Neural cell (in vitro differentiated cells): ENCODE measurements around the gene EVPL. TPM values are rescaled to one million over a fixed set of nuclear protein-coding genes. Genes with fewer than 3 reads are reported as not detected.
A peak's percentile ranks its signal among the peaks of the same experiment; 100 is the strongest.

Source experiments
- H2AFZ ChIP-seq: fragments of 200-600, 300-800 bp; sonication (generic), shearing (Covaris generic); 2 replicates; pipeline ENCODE4 v1.6.0; 2014; ENCODE audit warnings: low read depth, mild to moderate bottlenecking, antibody characterized with exemption, low read length, moderate library complexity
- H3F3A ChIP-seq: fragments of 200-600 bp; shearing (Covaris generic); 2 replicates; pipeline ENCODE4 v1.6.1; 2016; ENCODE audit warnings: mild to moderate bottlenecking, moderate library complexity, mixed read lengths, antibody characterized with exemption, low read length; ENCODE audit not compliant: insufficient read depth, poor library complexity, severe bottlenecking
- H3K27ac ChIP-seq: fragments of 200-600, 300-800 bp; sonication (generic), shearing (Covaris generic); 2 replicates; pipeline ENCODE4 v1.5.1; 2014; ENCODE audit warnings: mild to moderate bottlenecking, low read length, moderate library complexity
- H3K27me3 ChIP-seq: fragments of 300-800, 200-600 bp; sonication (generic), shearing (Covaris generic); 2 replicates; pipeline ENCODE4 v1.6.0; 2014; ENCODE audit warnings: mild to moderate bottlenecking, low read depth, low read length, moderate library complexity; ENCODE audit not compliant: insufficient read depth
- H3K36me3 ChIP-seq: fragments of 300-800, 200-600 bp; sonication (generic), shearing (Covaris generic); 2 replicates; pipeline ENCODE4 v1.5.1; 2014; ENCODE audit warnings: mild to moderate bottlenecking, antibody characterized with exemption, low read length, moderate library complexity; ENCODE audit not compliant: insufficient read depth
- H3K4me2 ChIP-seq: fragments of 300-800, 200-600 bp; sonication (generic), shearing (Covaris generic); 2 replicates; pipeline ENCODE4 v1.6.0; 2014; ENCODE audit warnings: mild to moderate bottlenecking, low read length
- H3K4me3 ChIP-seq: fragments of 300-800, 200-600 bp; sonication (generic), shearing (Covaris generic); 2 replicates; pipeline ENCODE4 v1.5.1; 2014; ENCODE audit warnings: mild to moderate bottlenecking, low read length, moderate library complexity
- H3K79me2 ChIP-seq: fragments of 200-600 bp; shearing (Covaris generic); replicated peaks from 2 replicates; pipeline ENCODE4 v1.6.0; 2014; ENCODE audit warnings: mild to moderate bottlenecking, low read length, moderate library complexity; ENCODE audit not compliant: insufficient read depth
- H3K9ac ChIP-seq: fragments of 300-800, 200-600 bp; sonication (generic), shearing (Covaris generic); 2 replicates; pipeline ENCODE4 v1.6.1; 2016; ENCODE audit warnings: mild to moderate bottlenecking, low read length, mixed read lengths
- H3K9me2 ChIP-seq: fragments of 200-600 bp; shearing (Covaris generic); 2 replicates; pipeline ENCODE4 v1.6.1; 2016; ENCODE audit warnings: mild to moderate bottlenecking, low read length, mixed read lengths; ENCODE audit not compliant: insufficient read depth
- H3K9me3 ChIP-seq: fragments of 200-600, 300-800 bp; sonication (generic), shearing (Covaris generic); 2 replicates; pipeline ENCODE4 v1.6.1; 2016; ENCODE audit warnings: mild to moderate bottlenecking, mixed run types, low read length, moderate library complexity, mixed read lengths
- H4K20me1 ChIP-seq: fragments of 200-600 bp; shearing (Covaris generic); 2 replicates; pipeline ENCODE4 v1.6.1; 2016; ENCODE audit warnings: mild to moderate bottlenecking, mixed run types; ENCODE audit not compliant: insufficient read depth
- EP300 ChIP-seq: fragments of 450-650 bp; conservative IDR thresholded peaks from 2 replicates; pipeline ENCODE4 v1.6.1; 2014; ENCODE audit warnings: antibody characterized with exemption, mild to moderate bottlenecking, moderate library complexity; ENCODE audit not compliant: poor library complexity, severe bottlenecking
- EZH2 ChIP-seq: fragments of 200-600, 300-800 bp; shearing (Covaris generic), sonication (generic); IDR thresholded peaks from 2 replicates; pipeline ENCODE4 v1.6.1; 2014; ENCODE audit warnings: antibody characterized with exemption, low read length, borderline replicate concordance, mild to moderate bottlenecking; ENCODE audit not compliant: insufficient read depth, poor library complexity, severe bottlenecking
- MXI1 ChIP-seq: fragments of 450-650 bp; conservative IDR thresholded peaks from 2 replicates; pipeline ENCODE4 v1.6.1; 2014; ENCODE audit warnings: antibody characterized with exemption, mild to moderate bottlenecking; ENCODE audit not compliant: poor library complexity, severe bottlenecking
- POLR2AphosphoS5 ChIP-seq: IDR thresholded peaks from 2 replicates; pipeline ENCODE4 v1.6.1; 2012
- RAD21 ChIP-seq: fragments of 450-650 bp; conservative IDR thresholded peaks from 2 replicates; pipeline ENCODE4 v1.6.1; 2014; ENCODE audit warnings: antibody characterized with exemption, mild to moderate bottlenecking, moderate library complexity
- SMC3 ChIP-seq: fragments of 450-650 bp; conservative IDR thresholded peaks from 2 replicates; pipeline ENCODE4 v1.6.1; 2014; ENCODE audit warnings: antibody characterized with exemption, mild to moderate bottlenecking, moderate library complexity; ENCODE audit not compliant: poor library complexity
- TAF1 ChIP-seq: IDR thresholded peaks from 2 replicates; pipeline ENCODE4 v1.6.1; 2012; ENCODE audit warnings: low read depth
- polyA minus RNA-seq: library from RNA; depleted of rRNA, polyadenylated mRNA; stranded (reverse); fragments of >200 nt; gene quantifications from 2 replicates; pipeline ENCODE4 v1.2.3, GENCODE V29; 2014
- polyA plus RNA-seq: library from polyadenylated mRNA; depleted of rRNA; stranded (reverse); fragments of >200 nt; gene quantifications from 2 replicates; pipeline ENCODE4 v1.2.3, GENCODE V29; 2014
- TF ChIP-seq, protein P1 (sequence below): fragments of 450-650 bp; IDR thresholded peaks from 2 replicates; pipeline ENCODE4 v1.5.1; 2014; ENCODE audit warnings: antibody characterized with exemption, mild to moderate bottlenecking, moderate library complexity; ENCODE audit not compliant: poor library complexity, severe bottlenecking
- TF ChIP-seq, protein P2 (sequence below): IDR thresholded peaks from 2 replicates; pipeline ENCODE4 v1.6.1; 2012; ENCODE audit warnings: borderline replicate concordance

EVPL gene
- polyA plus RNA-seq (not detected in 2 replicates), polyA minus RNA-seq (not detected in 2 replicates)

DNA sequence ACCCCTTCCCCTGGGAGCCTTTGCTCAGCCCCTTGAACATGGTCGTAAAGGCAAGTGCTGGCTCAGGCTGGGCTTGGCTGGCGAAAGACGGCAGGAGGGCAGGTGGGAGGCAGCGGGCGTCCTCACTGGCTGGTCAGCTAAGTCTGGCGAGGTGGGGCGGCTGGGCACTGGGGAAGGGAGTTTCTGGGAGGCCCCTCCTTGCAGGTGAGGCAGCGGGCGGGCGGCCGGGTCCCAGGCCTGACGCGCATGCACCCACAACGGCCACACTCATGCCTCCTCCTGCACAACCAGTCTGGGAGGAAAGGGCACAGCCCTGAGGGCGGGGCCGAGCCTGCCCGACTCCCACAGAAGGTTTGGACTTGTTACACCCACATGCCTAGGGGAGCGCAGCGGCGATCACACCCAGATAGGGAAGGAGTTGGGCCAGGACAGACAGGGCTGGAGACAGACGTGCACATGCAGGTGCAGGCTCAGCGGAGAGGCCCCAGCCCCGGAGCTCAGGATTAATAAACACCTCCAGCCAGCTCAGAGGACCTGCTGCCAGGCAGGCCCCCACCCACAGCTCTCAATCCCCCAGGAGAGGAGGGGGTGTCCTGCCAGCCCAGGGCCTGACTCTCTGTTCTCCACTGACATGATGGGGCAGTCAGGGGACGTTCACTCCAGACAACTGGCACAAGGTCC, at the start of gene EVPL:
EVPL (minus strand) TSS at position 148 of the 681 bp plus-strand sequence; CDS start at position 40, 108 bp downstream.
- Histone ChIP-seq H3K27me3 (no peaks in the 10 kb centered on the region), H3F3A (no peaks in the 10 kb centered on the region), H3K4me3 (no peak within 1 kb of the TSS), H3K9me2 (no peaks in the 10 kb centered on the region), H3K9me3 (no peaks in the 10 kb centered on the region), H3K9ac (no peak within 1 kb of the TSS), H3K27ac (no peak within 1 kb of the TSS), H2AFZ (no peak within 1 kb of the TSS), H3K79me2 (no peaks in the 10 kb centered on the region), H4K20me1 (no peaks in the 10 kb centered on the region), H3K36me3 (no peaks in the 10 kb centered on the region), H3K4me2 (no peak within 1 kb of the TSS)
- TF ChIP-seq, protein P1, sequence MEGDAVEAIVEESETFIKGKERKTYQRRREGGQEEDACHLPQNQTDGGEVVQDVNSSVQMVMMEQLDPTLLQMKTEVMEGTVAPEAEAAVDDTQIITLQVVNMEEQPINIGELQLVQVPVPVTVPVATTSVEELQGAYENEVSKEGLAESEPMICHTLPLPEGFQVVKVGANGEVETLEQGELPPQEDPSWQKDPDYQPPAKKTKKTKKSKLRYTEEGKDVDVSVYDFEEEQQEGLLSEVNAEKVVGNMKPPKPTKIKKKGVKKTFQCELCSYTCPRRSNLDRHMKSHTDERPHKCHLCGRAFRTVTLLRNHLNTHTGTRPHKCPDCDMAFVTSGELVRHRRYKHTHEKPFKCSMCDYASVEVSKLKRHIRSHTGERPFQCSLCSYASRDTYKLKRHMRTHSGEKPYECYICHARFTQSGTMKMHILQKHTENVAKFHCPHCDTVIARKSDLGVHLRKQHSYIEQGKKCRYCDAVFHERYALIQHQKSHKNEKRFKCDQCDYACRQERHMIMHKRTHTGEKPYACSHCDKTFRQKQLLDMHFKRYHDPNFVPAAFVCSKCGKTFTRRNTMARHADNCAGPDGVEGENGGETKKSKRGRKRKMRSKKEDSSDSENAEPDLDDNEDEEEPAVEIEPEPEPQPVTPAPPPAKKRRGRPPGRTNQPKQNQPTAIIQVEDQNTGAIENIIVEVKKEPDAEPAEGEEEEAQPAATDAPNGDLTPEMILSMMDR: no peak
- no peak for TF ChIP-seq EZH2
- TF ChIP-seq MXI1: no peak
- TF ChIP-seq, protein P2, sequence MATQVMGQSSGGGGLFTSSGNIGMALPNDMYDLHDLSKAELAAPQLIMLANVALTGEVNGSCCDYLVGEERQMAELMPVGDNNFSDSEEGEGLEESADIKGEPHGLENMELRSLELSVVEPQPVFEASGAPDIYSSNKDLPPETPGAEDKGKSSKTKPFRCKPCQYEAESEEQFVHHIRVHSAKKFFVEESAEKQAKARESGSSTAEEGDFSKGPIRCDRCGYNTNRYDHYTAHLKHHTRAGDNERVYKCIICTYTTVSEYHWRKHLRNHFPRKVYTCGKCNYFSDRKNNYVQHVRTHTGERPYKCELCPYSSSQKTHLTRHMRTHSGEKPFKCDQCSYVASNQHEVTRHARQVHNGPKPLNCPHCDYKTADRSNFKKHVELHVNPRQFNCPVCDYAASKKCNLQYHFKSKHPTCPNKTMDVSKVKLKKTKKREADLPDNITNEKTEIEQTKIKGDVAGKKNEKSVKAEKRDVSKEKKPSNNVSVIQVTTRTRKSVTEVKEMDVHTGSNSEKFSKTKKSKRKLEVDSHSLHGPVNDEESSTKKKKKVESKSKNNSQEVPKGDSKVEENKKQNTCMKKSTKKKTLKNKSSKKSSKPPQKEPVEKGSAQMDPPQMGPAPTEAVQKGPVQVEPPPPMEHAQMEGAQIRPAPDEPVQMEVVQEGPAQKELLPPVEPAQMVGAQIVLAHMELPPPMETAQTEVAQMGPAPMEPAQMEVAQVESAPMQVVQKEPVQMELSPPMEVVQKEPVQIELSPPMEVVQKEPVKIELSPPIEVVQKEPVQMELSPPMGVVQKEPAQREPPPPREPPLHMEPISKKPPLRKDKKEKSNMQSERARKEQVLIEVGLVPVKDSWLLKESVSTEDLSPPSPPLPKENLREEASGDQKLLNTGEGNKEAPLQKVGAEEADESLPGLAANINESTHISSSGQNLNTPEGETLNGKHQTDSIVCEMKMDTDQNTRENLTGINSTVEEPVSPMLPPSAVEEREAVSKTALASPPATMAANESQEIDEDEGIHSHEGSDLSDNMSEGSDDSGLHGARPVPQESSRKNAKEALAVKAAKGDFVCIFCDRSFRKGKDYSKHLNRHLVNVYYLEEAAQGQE: no peak
- TF ChIP-seq TAF1: no peak
- TF ChIP-seq EP300: no peak
- TF ChIP-seq SMC3: no peak
- TF ChIP-seq POLR2AphosphoS5: no peak
- no peak for TF ChIP-seq RAD21

DNA sequence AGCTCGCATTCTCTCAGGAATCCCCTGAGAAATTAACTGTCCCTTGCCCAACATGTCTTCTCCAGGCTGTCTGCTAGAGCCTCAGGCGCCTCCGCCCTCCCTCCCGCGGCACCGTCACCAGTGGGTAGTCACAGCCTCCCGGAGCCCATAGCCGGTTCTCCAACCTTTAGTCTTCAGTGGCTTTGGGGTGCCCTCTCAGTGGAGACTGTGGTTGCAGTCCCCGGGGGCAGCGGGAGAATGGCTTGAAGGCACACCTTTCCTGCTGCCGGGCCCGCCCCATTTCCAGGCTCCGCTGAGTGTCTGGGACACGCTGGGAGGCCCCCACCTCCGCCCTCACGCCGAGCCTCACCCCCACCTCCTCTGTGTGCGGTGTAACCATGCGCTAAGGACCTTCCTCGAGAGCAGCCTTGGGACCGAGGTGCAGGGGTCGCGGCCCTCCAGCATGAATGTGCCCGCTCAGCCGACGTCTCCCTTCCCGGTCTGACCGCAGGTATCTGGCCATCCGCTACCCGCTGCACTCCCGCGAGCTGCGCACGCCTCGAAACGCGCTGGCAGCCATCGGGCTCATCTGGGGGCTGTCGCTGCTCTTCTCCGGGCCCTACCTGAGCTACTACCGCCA, 49.1 kb upstream of the EVPL start:
- Histone ChIP-seq H2AFZ (no peak overlapping the region), H3K9me2 (no peaks in the 10 kb centered on the region), H4K20me1 (no peaks in the 10 kb centered on the region), H3K36me3 (no peaks in the 10 kb centered on the region), H3K79me2 (peaks cover 17% of the 10 kb centered on the region), H3K27ac (no peak overlapping the region), H3K9me3 (no peaks in the 10 kb centered on the region), H3K9ac (no peak overlapping the region), H3K4me2 (no peak overlapping the region), H3F3A (no peaks in the 10 kb centered on the region), H3K27me3 (peaks cover 62% of the 10 kb centered on the region), H3K4me3 (peak overlapping the region; percentile 62)
- TF ChIP-seq RAD21 (no peak), EP300 (no peak), TAF1 (no peak), MXI1 (no peak), POLR2AphosphoS5 (no peak), EZH2 (no peak), SMC3 (no peak)
- TF ChIP-seq, protein P2: no peak
- TF ChIP-seq, protein P1: no peak
